HG02870 (cell line): ENCODE measurements around the gene AOPEP.
"Not testable (repeated sequence)": the region's sequence is repeated elsewhere in the genome, so short reads cannot be mapped to it uniquely, and the experiment has no call there.

Source experiments
- ATAC-seq: cut with Tn5 transposase; IDR thresholded peaks from one replicate; pipeline ENCODE4 v1.9.1; 2021; ENCODE audit warnings: mild to moderate bottlenecking, moderate library complexity; ENCODE audit not compliant: unreplicated experiment

Gene AOPEP

DNA sequence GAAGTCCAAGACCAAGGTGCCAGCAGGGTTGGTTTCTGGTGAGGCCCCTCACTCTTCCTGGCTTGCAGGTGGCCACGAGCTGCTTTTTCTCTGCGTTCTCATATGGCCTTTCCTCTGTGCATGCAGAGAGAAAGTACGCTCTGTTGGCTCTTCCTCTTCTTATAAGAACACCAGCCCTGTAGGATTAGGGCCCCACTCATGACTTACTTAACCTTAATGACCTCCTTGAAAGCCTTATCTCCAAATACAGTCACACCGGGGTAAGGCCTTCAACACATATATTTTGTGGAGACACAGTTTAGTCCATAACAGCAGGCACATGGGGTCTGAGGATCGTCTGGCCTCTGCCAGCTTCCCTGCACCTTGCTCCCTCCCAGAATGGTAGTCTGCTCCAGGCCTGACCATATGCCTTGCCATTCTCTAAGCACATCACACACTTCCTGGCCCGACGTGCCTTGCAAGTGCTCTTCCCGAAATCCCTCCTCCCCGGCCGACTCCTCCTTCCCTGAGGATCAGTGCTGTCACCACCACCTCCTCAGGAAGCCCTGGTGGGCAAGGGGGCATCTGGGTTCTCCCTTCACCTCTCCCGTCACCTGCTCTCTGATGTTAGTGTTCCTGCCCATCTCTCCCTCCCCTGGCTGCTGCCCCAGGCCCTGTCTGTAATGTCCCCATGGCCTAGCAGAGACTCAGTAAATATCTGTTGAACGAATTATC lies 200.7 kb downstream of the AOPEP start:
- no peak for ATAC-seq

DNA sequence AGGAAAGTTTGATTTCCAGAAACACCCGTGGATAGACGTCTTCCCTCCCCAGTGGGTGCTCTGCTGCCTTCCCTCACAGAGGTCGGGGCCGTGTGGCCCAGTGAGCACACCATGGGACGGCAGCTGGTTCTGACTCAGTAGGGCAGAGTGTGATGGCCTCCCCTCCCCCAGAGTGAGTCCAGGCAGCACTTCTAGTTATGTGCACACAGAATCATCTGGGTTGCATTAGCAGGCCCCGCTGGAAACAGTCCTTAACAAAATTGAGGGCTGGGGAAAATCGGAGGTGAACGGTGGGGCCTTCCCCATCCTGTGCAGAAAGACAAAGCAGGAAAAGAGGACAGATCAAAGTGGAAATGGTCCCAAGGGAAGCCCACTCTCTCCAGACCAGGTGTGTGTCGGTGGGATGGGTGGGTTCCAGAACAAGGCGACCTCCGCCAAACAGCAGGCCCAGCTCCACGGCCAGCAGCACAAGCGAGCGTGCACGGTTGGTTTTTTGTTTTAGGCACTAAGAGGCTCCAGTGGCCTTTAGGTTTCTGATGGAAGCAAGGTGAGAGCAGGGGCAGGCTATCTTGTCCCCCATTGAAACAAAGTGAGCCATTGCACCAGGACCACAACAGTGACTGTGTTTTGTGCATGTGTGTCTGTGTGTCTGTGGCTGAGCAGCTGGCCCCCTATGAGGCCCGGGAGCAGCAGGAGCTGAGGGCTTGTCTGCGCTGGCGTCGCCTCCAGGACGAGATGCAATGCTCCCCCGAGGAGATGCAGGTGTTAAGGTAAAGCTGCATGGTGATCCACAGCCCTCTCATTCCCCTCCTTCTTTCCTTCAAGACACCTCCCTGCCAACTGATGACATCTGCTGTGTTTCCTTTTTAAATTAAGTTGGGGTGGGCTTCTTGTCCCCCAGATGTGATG lies 201.5 kb downstream of the AOPEP start:
- no peak for ATAC-seq

- no peak for ATAC-seq
These were observed 202.3 kb downstream of the AOPEP start for GRCh38 chr9:94928691-94929368.

- no peak for ATAC-seq
These were observed 202.9 kb downstream of the AOPEP start for GRCh38 chr9:94929369-94929756.

DNA sequence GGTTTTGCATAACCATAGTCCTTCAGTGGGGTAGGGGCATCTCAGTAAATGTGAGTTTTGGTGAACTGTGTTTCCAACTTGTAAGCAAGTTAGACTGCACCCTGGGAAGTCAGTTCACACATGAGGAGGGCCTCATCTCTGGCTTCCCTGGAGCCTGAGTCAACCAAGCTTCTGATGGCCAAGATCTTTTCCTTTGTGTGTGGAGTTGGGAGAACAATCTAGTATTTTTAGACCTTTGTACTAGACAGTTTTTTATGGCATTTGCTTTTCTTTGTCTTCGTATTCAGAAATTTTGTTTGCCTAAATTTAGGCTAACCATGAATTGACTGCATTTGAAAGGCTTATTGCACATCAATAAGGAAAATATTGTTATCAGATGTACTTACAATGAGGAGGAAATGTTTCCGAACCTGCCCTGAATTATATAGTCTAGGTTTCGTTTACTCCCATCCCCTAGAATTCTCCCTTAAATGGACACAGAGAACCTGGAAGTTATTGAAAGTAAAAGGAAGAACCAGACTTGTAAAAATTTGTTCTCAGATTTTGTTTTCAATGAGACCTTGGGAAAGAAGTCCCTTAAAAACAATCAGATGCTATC lies 204.6 kb downstream of the AOPEP start:
- no peak for ATAC-seq

GRCh38 chr9:94931740-94932139 lies 205.2 kb downstream of the AOPEP start:
- ATAC-seq: no peak

DNA sequence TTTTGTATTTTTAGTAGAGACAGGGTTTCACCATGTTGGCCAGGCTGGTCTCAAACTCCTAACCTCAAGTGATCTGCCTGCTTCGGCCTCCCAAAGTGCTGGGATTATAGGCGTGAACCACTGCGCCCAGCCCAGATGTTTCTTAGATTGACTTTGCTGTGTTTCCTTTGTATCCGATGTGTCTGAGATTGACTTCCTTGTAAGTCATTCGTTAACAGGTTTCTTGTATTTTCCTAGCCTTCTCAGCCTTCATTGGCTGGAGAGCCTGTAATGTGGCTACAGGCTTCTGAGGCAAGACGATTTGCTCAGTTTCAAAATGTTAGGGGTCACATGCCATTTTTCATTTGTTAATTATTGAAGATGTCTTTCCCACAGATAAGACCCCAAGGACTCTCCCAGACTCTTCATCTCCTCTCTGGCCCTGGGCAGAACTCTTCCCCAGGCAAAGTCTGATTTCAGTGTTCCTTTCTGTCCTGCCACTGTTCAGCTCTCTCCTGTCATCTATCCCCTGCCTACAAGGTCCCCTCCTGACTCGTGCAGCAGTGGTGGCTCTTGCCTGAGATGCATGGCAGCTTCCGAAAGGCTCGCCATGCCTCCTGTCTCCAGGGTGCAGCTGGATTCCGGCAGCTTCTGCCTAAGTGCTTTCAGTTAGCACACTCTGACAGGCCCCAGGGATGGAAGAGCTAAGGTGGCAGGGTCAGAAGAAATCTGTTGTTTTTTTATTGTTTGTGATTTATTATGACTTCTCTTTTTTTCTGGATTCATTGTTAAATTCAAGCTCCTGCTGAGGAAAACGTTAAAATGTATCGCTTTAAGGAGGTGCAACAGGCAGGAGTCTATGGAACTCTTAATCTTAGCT lies 206.4 kb downstream of the AOPEP start:
- ATAC-seq: no peak

DNA sequence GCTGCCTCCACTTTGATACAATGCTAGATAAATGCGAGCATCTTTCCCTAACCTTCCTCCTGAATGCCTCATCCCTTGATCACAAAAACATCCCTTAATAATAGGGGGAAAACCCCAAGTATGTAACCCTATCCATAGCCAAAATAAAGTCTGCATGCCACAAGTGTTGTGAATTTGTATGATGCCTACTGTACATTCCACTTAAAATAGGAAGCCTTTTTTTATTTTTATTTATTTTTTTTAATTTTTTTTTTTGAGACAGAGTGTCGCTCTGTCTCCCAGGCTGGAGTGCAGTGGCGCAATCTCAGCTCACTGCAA lies 207.0 kb downstream of the AOPEP start:
- no peak for ATAC-seq

GRCh38 chr9:94934816-94935328 lies 208.4 kb downstream of the AOPEP start:
- no peak for ATAC-seq

DNA sequence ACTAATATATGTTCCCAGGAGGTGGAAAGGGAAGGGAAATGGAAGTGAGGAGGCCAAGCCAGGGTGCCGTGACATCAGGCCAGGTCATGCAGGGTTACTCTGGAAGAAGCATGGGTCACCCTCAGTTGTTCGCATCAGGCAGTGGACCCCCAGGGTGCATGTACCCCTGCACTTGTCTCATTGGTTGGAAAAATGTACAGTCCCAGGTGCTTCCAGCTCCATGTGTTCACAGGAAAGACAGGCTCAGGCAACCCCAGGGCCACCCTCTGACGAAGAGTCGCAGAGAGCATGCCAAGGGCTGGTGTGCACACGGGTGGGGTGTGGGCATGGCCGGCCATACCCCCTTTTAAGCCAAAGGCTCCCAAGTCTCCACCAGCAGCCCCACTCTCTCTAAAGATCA lies 208.9 kb downstream of the AOPEP start:
- no peak for ATAC-seq

GRCh38 chr9:94936419-94936818 lies 209.9 kb downstream of the AOPEP start:
- ATAC-seq: no peak

DNA sequence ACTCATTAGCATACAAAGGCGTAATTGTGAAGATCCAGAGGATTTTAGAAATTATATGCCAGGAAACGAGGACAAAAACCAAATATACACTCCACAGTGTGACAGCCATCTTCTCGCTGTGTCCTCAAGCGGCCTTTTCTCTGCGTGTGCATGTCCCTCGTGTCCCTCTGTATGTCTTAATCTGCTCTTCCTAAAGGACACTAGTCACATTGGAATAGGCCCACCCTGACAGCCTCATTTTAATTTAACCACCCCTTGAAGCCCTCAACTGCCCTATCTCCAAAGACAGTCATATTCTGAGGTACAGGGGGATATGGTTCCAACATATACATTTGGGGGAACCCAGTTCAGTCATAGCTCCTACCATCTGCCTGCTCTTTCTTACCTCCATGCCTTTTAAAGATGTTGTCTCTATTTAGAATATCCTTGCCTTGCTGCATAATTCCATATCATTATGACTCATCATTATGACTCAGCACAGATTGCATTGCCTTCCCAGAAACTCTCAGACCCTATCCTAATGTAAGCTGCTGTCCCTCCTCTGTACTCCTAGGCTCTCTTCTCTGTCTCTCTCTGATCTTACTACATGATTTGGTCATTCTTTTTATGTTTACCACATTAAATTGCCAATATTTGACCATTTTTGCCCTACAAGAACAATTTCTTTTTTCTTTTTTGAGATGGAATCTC lies 210.9 kb downstream of the AOPEP start:
- no peak for ATAC-seq

- ATAC-seq: no peak
These were observed 211.9 kb downstream of the AOPEP start for GRCh38 chr9:94938384-94938783.

DNA sequence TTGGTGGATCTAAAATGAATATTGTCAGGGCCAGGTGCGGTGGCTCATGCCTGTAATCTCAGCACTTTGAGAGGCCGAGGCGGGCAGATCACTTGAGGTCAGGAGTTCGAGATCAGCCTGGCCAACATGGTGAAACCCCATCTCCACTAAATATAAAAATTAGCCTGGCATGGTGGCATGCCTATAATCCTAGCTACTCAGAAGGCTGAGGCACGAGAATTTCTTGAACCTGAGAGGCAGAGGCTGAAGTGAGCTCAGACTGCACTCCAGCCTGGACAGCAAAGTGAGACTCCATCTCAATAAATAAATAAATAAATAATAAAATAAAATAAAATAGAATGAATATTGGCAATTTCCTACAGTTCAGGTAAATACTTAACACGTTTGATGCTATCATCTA lies 213.8 kb downstream of the AOPEP start:
- not testable (repeated sequence) for ATAC-seq

DNA sequence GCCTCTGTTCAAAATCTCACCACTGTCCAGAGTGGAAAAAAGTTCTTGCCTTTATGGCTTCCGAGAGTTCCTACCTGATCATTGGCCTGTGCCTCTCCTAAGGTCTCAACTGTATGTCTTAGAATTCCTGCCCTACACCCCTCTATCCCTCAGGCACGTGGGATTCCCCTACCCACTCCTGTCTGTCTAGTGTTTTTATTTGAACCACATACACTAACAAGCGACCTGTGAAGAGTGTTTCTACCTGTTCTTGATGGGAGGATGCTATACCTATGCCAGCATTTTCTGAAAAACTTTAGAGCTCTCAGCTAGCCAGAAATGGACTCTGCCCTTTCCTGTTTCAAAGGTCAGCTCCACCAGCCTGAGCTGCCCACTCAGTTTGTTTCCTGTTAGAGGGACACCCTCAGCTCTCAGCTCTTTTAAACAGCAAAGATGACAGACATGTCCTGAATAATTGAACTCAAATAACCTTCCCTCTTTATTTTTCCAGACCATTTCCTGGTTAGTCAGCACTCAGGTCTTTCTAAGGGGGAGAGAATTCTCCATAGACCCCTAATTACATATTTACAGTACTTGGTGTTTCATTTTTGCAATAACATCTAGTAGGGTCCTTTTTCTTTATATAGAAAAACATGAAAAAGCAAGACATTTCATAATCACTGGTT lies 214.8 kb downstream of the AOPEP start:
- no peak for ATAC-seq

- ATAC-seq: no peak
These were observed 218.1 kb downstream of the AOPEP start for GRCh38 chr9:94944626-94945025.

DNA sequence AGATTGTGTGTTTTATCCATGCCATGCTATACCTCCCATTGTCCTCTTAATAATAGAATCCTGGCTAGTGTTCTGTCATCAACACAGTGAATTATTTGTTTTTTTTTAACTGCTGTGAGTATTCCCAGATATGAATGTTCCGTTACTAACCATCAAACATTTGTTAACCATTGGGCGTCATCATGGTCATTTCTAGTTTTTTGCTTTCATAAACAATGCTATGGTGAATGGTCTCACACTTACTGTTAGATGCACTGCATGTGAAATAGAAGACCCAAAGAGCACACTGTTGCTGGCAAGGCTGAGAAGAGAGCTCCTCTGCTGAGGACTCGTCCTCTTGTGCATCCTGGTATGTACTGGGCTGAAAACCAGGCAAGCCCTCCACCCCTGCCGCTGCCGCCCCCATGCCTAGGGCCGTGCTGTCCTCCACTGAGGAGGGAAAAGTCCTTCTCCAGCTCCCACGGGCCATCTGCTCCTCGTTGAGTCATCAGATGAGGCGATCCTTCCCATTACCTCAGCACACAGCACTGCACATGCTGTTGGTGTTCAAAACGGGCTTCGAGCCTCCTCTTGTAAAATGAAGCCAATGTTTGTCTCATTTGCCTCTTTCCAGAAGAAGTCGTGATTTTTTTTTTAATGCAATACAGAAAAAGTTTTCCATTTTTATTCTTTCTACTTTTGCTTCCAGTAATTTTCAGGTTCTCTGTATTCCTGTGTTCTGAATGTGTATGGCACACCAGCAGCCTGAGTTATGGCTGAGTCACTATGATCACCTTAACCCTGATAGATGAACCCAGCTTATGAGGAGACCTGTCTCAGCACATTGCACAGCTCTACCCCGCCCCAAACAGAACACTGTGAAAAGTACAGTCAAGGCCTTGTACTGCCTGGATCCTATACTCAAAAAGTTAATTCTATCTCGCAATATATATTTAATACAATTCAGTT lies 219.0 kb downstream of the AOPEP start:
- no peak for ATAC-seq

GRCh38 chr9:94946256-94946655 lies 219.8 kb downstream of the AOPEP start:
- ATAC-seq: no peak
